GM18858 (cell line): Measurements from ENCODE around the gene SYT13.
"Not testable (repeated sequence)": the region's sequence is repeated elsewhere in the genome, so short reads cannot be mapped to it uniquely, and the experiment has no call there.

Source experiments
- ATAC-seq: cut with Tn5 transposase; IDR thresholded peaks from one replicate; pipeline ENCODE4 v1.9.1; 2021; ENCODE audit not compliant: unreplicated experiment

Gene SYT13

GRCh38 chr11:45250035-45250718 lies 36.0 kb downstream of the SYT13 start:
- no peak for ATAC-seq

- not testable (repeated sequence) for ATAC-seq
Measured at GRCh38 chr11:45249372-45249771, 36.8 kb downstream of the SYT13 start.

GRCh38 chr11:45248501-45249011 lies 37.6 kb downstream of the SYT13 start:
- ATAC-seq = no peak

- no peak for ATAC-seq
Measured at GRCh38 chr11:45247433-45247832, 38.7 kb downstream of the SYT13 start.

- no peak for ATAC-seq
Measured at GRCh38 chr11:45246241-45246640, 39.9 kb downstream of the SYT13 start.

- no peak for ATAC-seq
Measured at GRCh38 chr11:45245218-45246045, 40.7 kb downstream of the SYT13 start.

GRCh38 chr11:45243967-45244366 lies 42.2 kb downstream of the SYT13 start:
- no peak for ATAC-seq

GRCh38 chr11:45239733-45240132 lies 46.4 kb downstream of the SYT13 start:
- ATAC-seq = no peak

- ATAC-seq = no peak
Measured at GRCh38 chr11:45238724-45239123, 47.4 kb downstream of the SYT13 start.

- ATAC-seq = no peak
Measured at GRCh38 chr11:45237711-45238315, 48.3 kb downstream of the SYT13 start.

- ATAC-seq = no peak
Measured at GRCh38 chr11:45234306-45235006, 51.7 kb downstream of the SYT13 start.

GRCh38 chr11:45233804-45234170 lies 52.4 kb downstream of the SYT13 start:
- no peak for ATAC-seq

- ATAC-seq = peak; percentile 57
Measured at GRCh38 chr11:45233121-45233803, 52.9 kb downstream of the SYT13 start.

- ATAC-seq = no peak
Measured at GRCh38 chr11:45232341-45233080, 53.6 kb downstream of the SYT13 start.

GRCh38 chr11:45229401-45230020 lies 56.6 kb downstream of the SYT13 start:
- ATAC-seq = no peak

- ATAC-seq = no peak
Measured at GRCh38 chr11:45227836-45228235, 58.3 kb downstream of the SYT13 start.

- no peak for ATAC-seq
Measured at GRCh38 chr11:45226901-45227300, 59.2 kb downstream of the SYT13 start.

GRCh38 chr11:45225961-45226871 lies 59.9 kb downstream of the SYT13 start:
- no peak for ATAC-seq
